Measurements from ENCODE around the gene RNF182.

Gene RNF182

DNA sequence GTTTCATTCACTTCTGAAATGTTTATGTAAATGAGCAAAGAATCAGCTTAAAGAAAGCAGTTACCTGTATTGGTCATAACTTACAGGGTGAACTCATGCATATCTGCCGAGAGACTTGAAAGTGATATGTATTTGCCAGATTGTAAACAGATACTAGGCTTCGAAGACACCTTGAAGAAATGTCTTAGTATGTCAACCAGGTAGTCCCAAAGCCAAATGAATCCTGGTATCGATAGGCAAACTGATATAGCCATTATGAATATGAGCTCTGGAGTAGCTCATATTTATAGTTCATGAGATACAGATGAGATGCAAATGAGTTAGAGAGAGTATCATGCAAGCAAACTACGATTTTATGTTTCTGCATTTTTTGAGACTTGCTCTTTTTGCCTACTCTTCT, 55.8 kb downstream of the RNF182 start:
- Histone ChIP-seq H3K4me3 (ENCODE audit: low read depth in 1 of 5, low read length in 5 of 5) (no peak overlapping the region), H3K27ac (ENCODE audit: low read depth, low read length) (no peak overlapping the region), H3K36me3 (ENCODE audit: control insufficient read depth in 5 of 5, insufficient read depth in 5 of 5, low read length in 5 of 5) (no peaks in the 10 kb centered on the region), H3K4me1 (ENCODE audit: control insufficient read depth in 5 of 5, insufficient read depth in 5 of 5, low read length in 5 of 5) (no peaks in the 10 kb centered on the region), H3K9me3 (ENCODE audit: control insufficient read depth in 5 of 5, low read length in 5 of 5) (no peaks in the 10 kb centered on the region), H3K27me3 (ENCODE audit: control insufficient read depth in 5 of 5, insufficient read depth in 4 of 5, low read length in 5 of 5) (peaks cover 0 to under 1% (median 0%) of the 10 kb centered on the region in 5 donors), H3K9ac (ENCODE audit: low read length in 5 of 5) (no peak overlapping the region)

DNA sequence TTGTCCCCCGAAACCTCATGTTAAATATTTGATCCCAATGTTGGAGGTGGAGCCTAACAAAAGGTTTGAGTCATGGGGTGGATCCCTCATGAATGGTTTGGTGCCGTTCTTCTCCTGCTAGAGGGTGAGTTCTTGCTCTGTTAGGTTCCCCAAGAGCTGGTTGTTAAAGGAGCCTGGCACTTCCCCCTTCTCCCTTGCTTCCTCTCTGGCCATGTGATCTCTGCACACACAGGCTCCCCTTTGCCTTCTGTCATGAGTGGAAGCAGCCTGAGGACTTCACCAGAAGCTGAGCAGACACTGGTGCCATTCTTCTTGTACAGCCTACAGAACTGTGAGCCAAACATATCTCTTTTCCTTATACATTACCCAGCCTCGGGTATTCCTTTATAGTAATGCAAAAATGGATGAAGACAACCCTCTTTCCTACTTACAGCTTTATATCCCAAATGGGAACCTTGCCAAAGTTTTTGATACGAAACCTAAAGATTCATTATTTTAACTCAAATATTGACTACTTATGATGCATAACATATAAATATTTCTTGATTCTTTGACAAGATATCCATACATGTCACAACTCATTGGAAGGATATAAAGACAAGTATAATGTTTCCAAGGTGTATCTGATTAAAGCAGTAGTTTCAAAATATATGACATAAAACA, 61.0 kb downstream of the RNF182 start:
- Histone ChIP-seq H3K4me3 (ENCODE audit: low read depth in 1 of 5, low read length in 5 of 5) (no peak overlapping the region), H3K27ac (ENCODE audit: low read depth, low read length) (no peak overlapping the region), H3K4me1 (ENCODE audit: control insufficient read depth in 5 of 5, insufficient read depth in 5 of 5, low read length in 5 of 5) (no peaks in the 10 kb centered on the region), H3K36me3 (ENCODE audit: control insufficient read depth in 5 of 5, insufficient read depth in 5 of 5, low read length in 5 of 5) (no peaks in the 10 kb centered on the region), H3K9me3 (ENCODE audit: control insufficient read depth in 5 of 5, low read length in 5 of 5) (no peaks in the 10 kb centered on the region), H3K27me3 (ENCODE audit: control insufficient read depth in 5 of 5, insufficient read depth in 4 of 5, low read length in 5 of 5) (peaks cover 0 to 7% (median 0%) of the 10 kb centered on the region in 5 donors), H3K9ac (ENCODE audit: low read length in 5 of 5) (no peak overlapping the region)

DNA sequence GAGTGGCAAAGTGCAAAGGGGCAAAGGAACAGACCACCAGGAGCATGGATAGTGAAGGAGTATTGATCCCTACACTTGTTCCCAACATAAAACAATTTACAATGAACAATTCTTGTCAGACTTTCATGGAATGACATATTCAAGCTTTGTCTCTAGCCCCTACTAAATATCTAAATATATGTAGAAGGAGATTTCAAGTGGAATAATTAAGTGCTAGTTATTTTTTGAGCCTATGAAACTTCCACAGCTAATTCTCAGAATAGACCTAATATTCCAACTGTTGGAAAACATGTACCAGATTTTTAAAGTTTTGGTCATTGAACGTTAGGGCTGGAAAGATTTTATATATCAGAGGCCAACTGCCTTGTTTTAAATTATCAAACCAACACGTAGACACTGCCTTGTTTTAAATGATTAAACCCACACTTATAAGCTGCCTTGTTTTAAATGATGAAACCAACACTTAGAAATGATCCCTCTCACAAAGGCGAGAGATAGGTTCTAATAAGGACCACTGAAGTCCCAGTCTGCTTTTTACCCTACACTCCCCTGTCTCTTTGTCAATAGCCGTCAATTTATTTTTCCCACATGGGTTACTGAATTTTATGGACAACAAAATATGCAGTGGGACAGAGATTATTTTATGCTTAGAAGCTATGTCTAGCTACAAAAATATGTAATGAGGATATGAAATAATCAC, 62.1 kb downstream of the RNF182 start:
- H3K36me3 ChIP-seq (ENCODE audit: control insufficient read depth in 5 of 5, insufficient read depth in 5 of 5, low read length in 5 of 5) = no peaks in the 10 kb centered on the region
- H3K9ac ChIP-seq (ENCODE audit: low read length in 5 of 5) = no peak overlapping the region
- no peaks in the 10 kb centered on the region for H3K9me3 ChIP-seq (ENCODE audit: control insufficient read depth in 5 of 5, low read length in 5 of 5)
- no peak overlapping the region for H3K4me3 ChIP-seq (ENCODE audit: low read depth in 1 of 5, low read length in 5 of 5)
- H3K27ac ChIP-seq (ENCODE audit: low read depth, low read length) = no peak overlapping the region
- peaks cover 0 to 7% (median 0%) of the 10 kb centered on the region in 5 donors for H3K27me3 ChIP-seq (ENCODE audit: control insufficient read depth in 5 of 5, insufficient read depth in 4 of 5, low read length in 5 of 5)
- no peaks in the 10 kb centered on the region for H3K4me1 ChIP-seq (ENCODE audit: control insufficient read depth in 5 of 5, insufficient read depth in 5 of 5, low read length in 5 of 5)

DNA sequence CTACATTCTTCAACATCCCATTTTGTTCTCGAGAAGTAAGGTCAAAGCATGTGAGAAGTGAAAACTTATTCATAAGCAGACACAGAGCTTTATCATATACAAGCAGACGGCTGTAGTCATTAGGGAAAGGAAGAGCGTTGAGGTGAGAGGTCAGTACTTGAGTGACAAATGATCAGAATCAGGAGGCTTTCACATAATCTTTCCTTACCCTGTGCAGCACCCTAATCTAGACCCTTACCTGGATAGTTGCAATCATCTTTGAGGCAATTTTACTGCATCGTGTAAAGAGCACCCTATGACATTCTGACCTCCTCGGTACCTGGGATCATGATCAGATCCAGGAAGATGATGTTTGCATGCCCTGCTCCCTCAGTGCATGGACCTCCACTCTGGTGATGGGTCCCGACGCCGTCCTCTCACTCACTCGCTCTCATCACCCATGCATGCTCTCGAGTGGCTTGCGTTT, 62.7 kb downstream of the RNF182 start:
- H3K27me3 ChIP-seq (ENCODE audit: control insufficient read depth in 5 of 5, insufficient read depth in 4 of 5, low read length in 5 of 5) = peaks cover 0 to 7% (median 0%) of the 10 kb centered on the region in 5 donors
- no peak overlapping the region for H3K27ac ChIP-seq (ENCODE audit: low read depth, low read length)
- H3K4me3 ChIP-seq (ENCODE audit: low read depth in 1 of 5, low read length in 5 of 5) = no peak overlapping the region
- no peaks in the 10 kb centered on the region for H3K9me3 ChIP-seq (ENCODE audit: control insufficient read depth in 5 of 5, low read length in 5 of 5)
- no peaks in the 10 kb centered on the region for H3K4me1 ChIP-seq (ENCODE audit: control insufficient read depth in 5 of 5, insufficient read depth in 5 of 5, low read length in 5 of 5)
- H3K9ac ChIP-seq (ENCODE audit: low read length in 5 of 5) = no peak overlapping the region
- H3K36me3 ChIP-seq (ENCODE audit: control insufficient read depth in 5 of 5, insufficient read depth in 5 of 5, low read length in 5 of 5) = no peaks in the 10 kb centered on the region

DNA sequence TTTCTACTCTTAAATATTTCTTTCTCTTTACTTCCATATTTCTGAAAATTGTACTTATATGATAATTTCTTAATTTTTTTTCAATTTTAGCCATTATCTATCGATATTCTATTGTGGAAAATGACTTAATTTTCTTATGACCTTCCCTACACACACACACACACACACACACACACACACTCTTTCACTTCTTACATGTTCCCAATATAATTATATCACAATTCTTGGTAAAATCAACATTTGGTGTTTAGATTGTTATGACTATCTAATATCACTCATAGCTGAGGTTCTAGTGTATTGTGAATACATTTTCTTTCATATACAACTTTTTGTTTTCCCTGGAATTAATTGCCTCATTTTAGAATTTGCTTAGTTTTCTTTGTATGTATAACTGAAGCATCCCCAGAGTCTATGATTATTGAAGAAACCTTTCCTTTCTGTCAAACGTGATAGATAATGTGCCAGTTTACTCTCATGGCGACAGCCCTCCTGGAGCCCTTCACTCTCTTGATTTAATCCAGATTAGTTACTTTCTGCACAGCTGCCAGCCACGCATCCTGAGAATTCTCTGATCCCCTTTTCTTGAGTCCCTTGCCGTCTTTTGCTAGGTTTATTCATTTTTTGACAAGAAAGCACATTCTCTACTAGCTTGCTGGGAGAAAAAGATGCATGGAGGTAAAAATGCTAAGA, 63.4 kb downstream of the RNF182 start:
- H3K4me1 ChIP-seq (ENCODE audit: control insufficient read depth in 5 of 5, insufficient read depth in 5 of 5, low read length in 5 of 5) = no peaks in the 10 kb centered on the region
- no peak overlapping the region for H3K9ac ChIP-seq (ENCODE audit: low read length in 5 of 5)
- peaks cover 0 to 7% (median 0%) of the 10 kb centered on the region in 5 donors for H3K27me3 ChIP-seq (ENCODE audit: control insufficient read depth in 5 of 5, insufficient read depth in 4 of 5, low read length in 5 of 5)
- H3K27ac ChIP-seq (ENCODE audit: low read depth, low read length) = no peak overlapping the region
- no peak overlapping the region for H3K4me3 ChIP-seq (ENCODE audit: low read depth in 1 of 5, low read length in 5 of 5)
- H3K9me3 ChIP-seq (ENCODE audit: control insufficient read depth in 5 of 5, low read length in 5 of 5) = no peaks in the 10 kb centered on the region
- no peaks in the 10 kb centered on the region for H3K36me3 ChIP-seq (ENCODE audit: control insufficient read depth in 5 of 5, insufficient read depth in 5 of 5, low read length in 5 of 5)

DNA sequence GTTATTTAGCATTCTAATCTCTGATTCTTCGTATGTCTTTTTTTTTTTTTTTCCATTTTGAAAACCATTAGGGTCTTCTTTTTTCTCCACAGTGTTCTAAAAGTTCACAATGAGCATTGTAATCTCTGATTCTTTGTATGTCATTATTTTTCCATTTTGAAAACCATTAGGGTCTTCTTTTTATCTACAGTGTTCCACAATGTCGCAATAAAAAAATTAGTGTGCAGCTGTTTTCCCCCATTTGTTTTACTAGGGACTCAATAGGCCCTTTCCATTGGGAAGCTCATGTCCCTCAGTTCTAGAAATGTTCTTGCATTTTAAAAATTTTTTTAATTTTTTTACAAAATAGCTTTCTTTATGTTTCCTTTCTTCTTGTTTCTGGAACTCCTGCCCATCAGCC, 64.2 kb downstream of the RNF182 start:
- Histone ChIP-seq H3K4me1 (ENCODE audit: control insufficient read depth in 5 of 5, insufficient read depth in 5 of 5, low read length in 5 of 5) (no peaks in the 10 kb centered on the region), H3K4me3 (ENCODE audit: low read depth in 1 of 5, low read length in 5 of 5) (no peak overlapping the region)

DNA sequence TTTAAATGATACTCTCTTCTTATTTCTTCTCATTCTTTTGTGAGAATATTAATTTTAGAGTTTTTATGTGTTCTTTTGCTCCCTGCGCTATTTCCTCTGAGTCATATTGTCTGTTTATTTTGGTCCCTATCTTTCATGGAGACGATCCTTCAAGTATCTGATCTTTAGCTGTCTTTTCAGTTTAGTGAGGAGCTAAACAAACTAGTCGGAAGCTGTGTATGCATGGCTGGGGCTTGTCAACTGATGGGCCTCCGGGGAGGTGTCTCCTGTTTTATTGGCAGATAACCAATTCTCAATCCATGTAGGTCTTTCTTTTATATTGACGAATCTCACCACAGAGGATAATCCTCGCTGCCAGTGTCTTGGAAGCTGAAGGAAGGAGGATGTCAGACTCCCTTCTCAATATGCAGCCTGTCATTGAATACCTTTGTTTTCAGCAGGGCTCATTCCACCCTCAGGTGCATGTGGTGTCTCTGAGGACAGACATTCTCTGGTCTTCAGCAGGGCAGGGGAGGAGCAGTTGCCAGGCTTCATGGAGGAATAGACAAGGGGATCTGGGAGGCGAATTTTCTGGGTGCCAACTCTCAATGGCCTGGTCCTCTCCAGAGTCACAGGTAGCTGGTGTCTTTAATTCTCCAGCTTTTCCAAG, 64.9 kb downstream of the RNF182 start:
- H3K27me3 ChIP-seq (ENCODE audit: control insufficient read depth in 5 of 5, insufficient read depth in 4 of 5, low read length in 5 of 5) = peaks cover 0 to 7% (median 0%) of the 10 kb centered on the region in 5 donors
- H3K9ac ChIP-seq (ENCODE audit: low read length in 5 of 5) = no peak overlapping the region
- no peaks in the 10 kb centered on the region for H3K9me3 ChIP-seq (ENCODE audit: control insufficient read depth in 5 of 5, low read length in 5 of 5)
- no peaks in the 10 kb centered on the region for H3K4me1 ChIP-seq (ENCODE audit: control insufficient read depth in 5 of 5, insufficient read depth in 5 of 5, low read length in 5 of 5)
- no peak overlapping the region for H3K27ac ChIP-seq (ENCODE audit: low read depth, low read length)
- H3K4me3 ChIP-seq (ENCODE audit: low read depth in 1 of 5, low read length in 5 of 5) = no peak overlapping the region
- H3K36me3 ChIP-seq (ENCODE audit: control insufficient read depth in 5 of 5, insufficient read depth in 5 of 5, low read length in 5 of 5) = no peaks in the 10 kb centered on the region

More for the DNA sequence above, 64.2 kb downstream of the RNF182 start:
- Histone ChIP-seq H3K9me3 (ENCODE audit: control insufficient read depth in 5 of 5, low read length in 5 of 5) (no peaks in the 10 kb centered on the region), H3K27me3 (ENCODE audit: control insufficient read depth in 5 of 5, insufficient read depth in 4 of 5, low read length in 5 of 5) (peaks cover 0 to 7% (median 0%) of the 10 kb centered on the region in 5 donors), H3K9ac (ENCODE audit: low read length in 5 of 5) (no peak overlapping the region), H3K36me3 (ENCODE audit: control insufficient read depth in 5 of 5, insufficient read depth in 5 of 5, low read length in 5 of 5) (no peaks in the 10 kb centered on the region), H3K27ac (ENCODE audit: low read depth, low read length) (no peak overlapping the region)

DNA sequence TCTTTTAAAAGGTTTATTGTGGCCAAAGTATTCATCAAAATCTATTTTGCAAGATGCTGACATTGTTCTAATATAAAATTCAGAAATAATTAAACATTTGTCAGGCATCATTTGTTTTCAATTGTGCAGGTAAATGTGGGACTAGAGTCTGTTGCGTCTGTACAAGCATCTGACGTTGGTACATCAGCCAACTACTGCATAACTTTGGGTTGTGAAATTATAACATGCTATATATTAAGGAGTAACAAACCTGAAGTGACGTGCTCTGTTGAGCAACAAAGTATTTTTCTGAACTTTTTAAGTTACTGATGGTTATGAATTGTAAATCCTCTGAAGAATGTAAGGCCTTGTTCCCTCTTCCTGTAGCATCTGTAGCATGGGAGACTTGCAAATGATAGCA, 66.0 kb downstream of the RNF182 start:
- Histone ChIP-seq H3K27me3 (ENCODE audit: control insufficient read depth in 5 of 5, insufficient read depth in 4 of 5, low read length in 5 of 5) (peaks cover 0 to 4% (median 0%) of the 10 kb centered on the region in 5 donors), H3K4me3 (ENCODE audit: low read depth in 1 of 5, low read length in 5 of 5) (no peak overlapping the region), H3K4me1 (ENCODE audit: control insufficient read depth in 5 of 5, insufficient read depth in 5 of 5, low read length in 5 of 5) (no peaks in the 10 kb centered on the region), H3K9me3 (ENCODE audit: control insufficient read depth in 5 of 5, low read length in 5 of 5) (no peaks in the 10 kb centered on the region), H3K27ac (ENCODE audit: low read depth, low read length) (no peak overlapping the region), H3K36me3 (ENCODE audit: control insufficient read depth in 5 of 5, insufficient read depth in 5 of 5, low read length in 5 of 5) (no peaks in the 10 kb centered on the region), H3K9ac (ENCODE audit: low read length in 5 of 5) (no peak overlapping the region)

DNA sequence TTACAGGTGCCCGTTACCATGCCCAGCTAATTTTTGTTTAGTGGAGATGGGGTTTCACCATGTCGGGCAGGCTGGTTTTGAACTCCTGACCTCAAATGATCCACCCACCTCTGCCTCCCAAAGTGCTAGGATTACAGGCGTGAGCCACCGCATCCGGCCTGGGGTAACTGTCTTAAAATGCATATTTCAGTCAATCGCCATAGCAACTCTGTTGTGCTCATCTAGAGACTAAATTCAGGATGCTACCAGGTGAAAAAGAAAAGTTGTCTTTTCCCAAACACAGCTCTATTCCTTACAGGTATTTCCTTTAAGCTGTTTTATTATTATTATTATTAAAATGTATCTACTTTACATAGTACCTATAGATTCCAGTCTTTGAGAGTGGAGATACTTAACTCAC, 66.6 kb downstream of the RNF182 start:
- Histone ChIP-seq H3K4me3 (ENCODE audit: low read depth in 1 of 5, low read length in 5 of 5) (no peak overlapping the region), H3K4me1 (ENCODE audit: control insufficient read depth in 5 of 5, insufficient read depth in 5 of 5, low read length in 5 of 5) (no peaks in the 10 kb centered on the region), H3K36me3 (ENCODE audit: control insufficient read depth in 5 of 5, insufficient read depth in 5 of 5, low read length in 5 of 5) (no peaks in the 10 kb centered on the region), H3K9ac (ENCODE audit: low read length in 5 of 5) (no peak overlapping the region), H3K27ac (ENCODE audit: low read depth, low read length) (no peak overlapping the region), H3K27me3 (ENCODE audit: control insufficient read depth in 5 of 5, insufficient read depth in 4 of 5, low read length in 5 of 5) (peaks cover 0 to 3% (median 0%) of the 10 kb centered on the region in 5 donors), H3K9me3 (ENCODE audit: control insufficient read depth in 5 of 5, low read length in 5 of 5) (no peaks in the 10 kb centered on the region)

Measured in subcutaneous abdominal adipose tissue (tissue), 5 donors.